Astrocyte (in vitro differentiated cells and primary cell): Measurements from ENCODE around the gene BCAM. TPM values are rescaled to one million over a fixed set of nuclear protein-coding genes. Genes with fewer than 3 reads are reported as not detected.
"Not testable (repeated sequence)": the region's sequence is repeated elsewhere in the genome, so short reads cannot be mapped to it uniquely, and the experiment has no call there.

ENCODE experiments used
- DNase-seq: peaks from one replicate; pipeline ENCODE4 v3.0.0-alpha.2; 2010; ENCODE audit warnings: low read depth
- FAIRE-seq: peaks from 2 replicates; lab custom pipeline; 2011; peaks lifted over from hg19 to GRCh38; lab: Jason Lieb, UNC
- H2AFZ ChIP-seq: 2 replicates; pipeline ENCODE4 v1.6.0; 2012; ENCODE audit warnings: low read depth, low read length, inconsistent platforms
- H3K27ac ChIP-seq: 2 replicates; pipeline ENCODE4 v1.5.1; 2011; ENCODE audit warnings: low read depth, low read length, inconsistent platforms
- H3K27me3 ChIP-seq: 2 replicates; pipeline ENCODE4 v1.6.0; 2011; ENCODE audit warnings: low read length, inconsistent platforms; ENCODE audit not compliant: insufficient read depth
- H3K36me3 ChIP-seq: 2 replicates; pipeline ENCODE4 v1.5.1; 2011; ENCODE audit warnings: low read length, inconsistent platforms; ENCODE audit not compliant: insufficient read depth
- H3K4me1 ChIP-seq: 2 replicates; pipeline ENCODE4 v1.5.1; 2011; ENCODE audit warnings: low read length, inconsistent platforms; ENCODE audit not compliant: insufficient read depth
- H3K4me2 ChIP-seq: 2 replicates; pipeline ENCODE4 v1.6.0; 2012; ENCODE audit warnings: low read length, inconsistent platforms
- H3K4me3 ChIP-seq: 2 replicates; pipeline ENCODE4 v1.5.1; 2011; ENCODE audit warnings: low read depth, mild to moderate bottlenecking, low read length, inconsistent platforms; ENCODE audit not compliant: insufficient read depth
- H3K79me2 ChIP-seq: 2 replicates; pipeline ENCODE4 v1.6.0; 2012; ENCODE audit warnings: mild to moderate bottlenecking, low read length, inconsistent platforms; ENCODE audit not compliant: insufficient read depth
- H3K9ac ChIP-seq: 2 replicates; pipeline ENCODE4 v1.6.0; 2012; ENCODE audit warnings: mild to moderate bottlenecking, low read length, inconsistent platforms
- H3K9me3 ChIP-seq: 2 replicates; pipeline ENCODE4 v1.5.1; 2012; ENCODE audit warnings: low read depth, mild to moderate bottlenecking, low read length, inconsistent platforms; ENCODE audit not compliant: insufficient read depth
- H4K20me1 ChIP-seq: 2 replicates; pipeline ENCODE4 v1.6.0; 2012; ENCODE audit warnings: low read length, inconsistent platforms; ENCODE audit not compliant: insufficient read depth
- H3K27ac Mint-ChIP-seq: one replicate; pipeline ENCODE4 v1.8.0; 2021; ENCODE audit warnings: mild to moderate bottlenecking, mixed read lengths; ENCODE audit not compliant: unreplicated experiment
- H3K27me3 Mint-ChIP-seq: one replicate; pipeline ENCODE4 v1.8.0; 2021; ENCODE audit warnings: low read depth, mixed read lengths; ENCODE audit not compliant: unreplicated experiment
- H3K36me3 Mint-ChIP-seq: one replicate; pipeline ENCODE4 v1.8.0; 2021; ENCODE audit warnings: low read depth, mixed read lengths; ENCODE audit not compliant: unreplicated experiment
- H3K4me1 Mint-ChIP-seq: one replicate; pipeline ENCODE4 v1.8.0; 2021; ENCODE audit warnings: low read depth, mixed read lengths; ENCODE audit not compliant: unreplicated experiment
- H3K4me3 Mint-ChIP-seq: one replicate; pipeline ENCODE4 v1.8.0; 2021; ENCODE audit warnings: mild to moderate bottlenecking, moderate library complexity, mixed read lengths; ENCODE audit not compliant: unreplicated experiment
- H3K9me3 Mint-ChIP-seq: one replicate; pipeline ENCODE4 v1.8.0; 2021; ENCODE audit warnings: mild to moderate bottlenecking, mixed read lengths; ENCODE audit not compliant: unreplicated experiment
- EZH2 ChIP-seq: IDR thresholded peaks from 2 replicates; pipeline ENCODE4 v1.6.1; 2012; ENCODE audit warnings: mild to moderate bottlenecking, low read length, inconsistent platforms; ENCODE audit not compliant: insufficient read depth
- total RNA-seq: library from RNA; stranded (reverse); gene quantifications from 2 replicates; pipeline ENCODE4 v1.2.1, GENCODE V29; 2021
- TF ChIP-seq, protein P1 (sequence below): IDR thresholded peaks from 2 replicates; pipeline ENCODE4 v1.5.1; 2011; ENCODE audit warnings: low read depth, mild to moderate bottlenecking, inconsistent platforms, low read length, moderate library complexity; ENCODE audit not compliant: insufficient read depth

BCAM gene
- total RNA-seq, 1 donor from 2014 or later = 14.0 TPM

DNA sequence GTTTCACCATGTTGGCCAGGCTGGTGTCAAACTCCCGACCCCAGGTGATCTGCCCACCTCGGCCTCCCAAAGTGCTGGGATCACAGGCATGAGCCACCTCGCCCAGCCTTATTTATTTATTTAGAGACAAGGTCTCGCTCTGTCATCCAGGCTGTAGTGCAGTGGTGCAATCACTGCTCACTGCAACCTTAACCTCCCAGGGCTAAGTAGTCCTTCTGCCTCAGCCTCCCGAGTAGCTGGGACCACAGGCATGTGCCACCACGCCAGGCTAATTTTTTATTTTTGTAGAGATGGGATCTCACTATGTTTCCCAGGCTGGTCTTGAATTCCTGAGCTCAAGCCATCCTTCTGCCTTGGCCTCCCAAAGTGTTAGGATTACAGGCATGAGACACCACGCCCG, 25.5 kb downstream of the BCAM start:
- not testable (repeated sequence) for H3K27ac Mint-ChIP-seq, H3K4me2 ChIP-seq, FAIRE-seq, H3K9me3 Mint-ChIP-seq, H3K9me3 ChIP-seq, H3K36me3 Mint-ChIP-seq, H3K27ac ChIP-seq, H2AFZ ChIP-seq, H3K9ac ChIP-seq, H3K4me1 Mint-ChIP-seq, H3K36me3 ChIP-seq, DNase-seq, H3K4me3 ChIP-seq, H3K4me3 Mint-ChIP-seq, H3K4me1 ChIP-seq, H4K20me1 ChIP-seq, H3K79me2 ChIP-seq, H3K27me3 ChIP-seq
- H3K27me3 Mint-ChIP-seq = peaks cover 19% of the 10 kb centered on the region

GRCh38 chr19:44839276-44839675, 30.4 kb downstream of the BCAM start:
- H3K79me2 ChIP-seq = no peaks in the 10 kb centered on the region
- TF ChIP-seq, protein P1, sequence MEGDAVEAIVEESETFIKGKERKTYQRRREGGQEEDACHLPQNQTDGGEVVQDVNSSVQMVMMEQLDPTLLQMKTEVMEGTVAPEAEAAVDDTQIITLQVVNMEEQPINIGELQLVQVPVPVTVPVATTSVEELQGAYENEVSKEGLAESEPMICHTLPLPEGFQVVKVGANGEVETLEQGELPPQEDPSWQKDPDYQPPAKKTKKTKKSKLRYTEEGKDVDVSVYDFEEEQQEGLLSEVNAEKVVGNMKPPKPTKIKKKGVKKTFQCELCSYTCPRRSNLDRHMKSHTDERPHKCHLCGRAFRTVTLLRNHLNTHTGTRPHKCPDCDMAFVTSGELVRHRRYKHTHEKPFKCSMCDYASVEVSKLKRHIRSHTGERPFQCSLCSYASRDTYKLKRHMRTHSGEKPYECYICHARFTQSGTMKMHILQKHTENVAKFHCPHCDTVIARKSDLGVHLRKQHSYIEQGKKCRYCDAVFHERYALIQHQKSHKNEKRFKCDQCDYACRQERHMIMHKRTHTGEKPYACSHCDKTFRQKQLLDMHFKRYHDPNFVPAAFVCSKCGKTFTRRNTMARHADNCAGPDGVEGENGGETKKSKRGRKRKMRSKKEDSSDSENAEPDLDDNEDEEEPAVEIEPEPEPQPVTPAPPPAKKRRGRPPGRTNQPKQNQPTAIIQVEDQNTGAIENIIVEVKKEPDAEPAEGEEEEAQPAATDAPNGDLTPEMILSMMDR = no peak
- TF ChIP-seq EZH2 = no peak
- no peaks in the 10 kb centered on the region for H4K20me1 ChIP-seq
- H3K9me3 ChIP-seq = no peaks in the 10 kb centered on the region
- no peak overlapping the region for H3K4me2 ChIP-seq
- H3K36me3 Mint-ChIP-seq = no peaks in the 10 kb centered on the region
- no peak overlapping the region for H3K27ac ChIP-seq
- H3K4me1 Mint-ChIP-seq = no peaks in the 10 kb centered on the region
- H3K27me3 ChIP-seq = peaks cover 2% of the 10 kb centered on the region
- no peaks in the 10 kb centered on the region for H3K4me1 ChIP-seq
- no peak overlapping the region for H3K27ac Mint-ChIP-seq
- H3K9ac ChIP-seq = no peak overlapping the region
- H3K4me3 Mint-ChIP-seq = no peak overlapping the region
- FAIRE-seq (no peak), DNase-seq (no peak)
- H3K27me3 Mint-ChIP-seq = peaks cover 16% of the 10 kb centered on the region
- H3K9me3 Mint-ChIP-seq = no peaks in the 10 kb centered on the region
- H2AFZ ChIP-seq = no peak overlapping the region
- no peaks in the 10 kb centered on the region for H3K36me3 ChIP-seq
- no peak overlapping the region for H3K4me3 ChIP-seq

DNA sequence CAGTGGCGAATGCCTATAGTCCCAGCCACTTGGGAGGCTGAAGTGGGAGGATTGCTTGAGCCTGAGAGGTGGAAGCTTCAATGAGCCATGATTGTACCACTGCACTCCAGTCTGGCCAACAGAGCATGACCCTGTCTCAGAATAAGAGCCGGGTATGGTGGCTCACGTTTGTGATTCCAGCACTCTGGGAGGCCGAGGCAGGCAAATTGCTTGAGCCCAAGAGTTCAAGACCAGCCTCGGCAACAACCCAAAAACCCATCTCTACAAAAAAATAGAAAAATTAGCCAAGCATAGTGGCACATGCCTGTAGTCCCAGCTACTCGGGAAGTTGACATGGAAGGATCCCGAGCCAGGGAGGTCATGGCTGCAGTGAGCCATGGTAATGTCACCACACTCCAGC, 31.9 kb downstream of the BCAM start:
- no peaks in the 10 kb centered on the region for H3K9me3 Mint-ChIP-seq
- H3K27ac ChIP-seq = no peak overlapping the region
- no peaks in the 10 kb centered on the region for H4K20me1 ChIP-seq
- DNase-seq (no peak), FAIRE-seq (no peak)
- H3K36me3 Mint-ChIP-seq = no peaks in the 10 kb centered on the region
- H3K9ac ChIP-seq = no peak overlapping the region
- peaks cover 2% of the 10 kb centered on the region for H3K27me3 ChIP-seq
- H3K27ac Mint-ChIP-seq = no peak overlapping the region
- H3K4me3 Mint-ChIP-seq = no peak overlapping the region
- H3K4me2 ChIP-seq = no peak overlapping the region
- H3K4me3 ChIP-seq = no peak overlapping the region
- peaks cover 3% of the 10 kb centered on the region for H3K4me1 ChIP-seq
- H3K79me2 ChIP-seq = no peaks in the 10 kb centered on the region
- peaks cover 9% of the 10 kb centered on the region for H3K27me3 Mint-ChIP-seq
- TF ChIP-seq EZH2 = no peak
- TF ChIP-seq, protein P1 = no peak
- peaks cover 3% of the 10 kb centered on the region for H3K4me1 Mint-ChIP-seq
- no peaks in the 10 kb centered on the region for H3K36me3 ChIP-seq
- H2AFZ ChIP-seq = no peak overlapping the region
- H3K9me3 ChIP-seq = no peaks in the 10 kb centered on the region
